HG03103 (cell line): Measurements from ENCODE around the gene SF3B2.
"Not testable (repeated sequence)": the region's sequence is repeated elsewhere in the genome, so short reads cannot be mapped to it uniquely, and the experiment has no call there.

Experiments used
- ATAC-seq: cut with Tn5 transposase; IDR thresholded peaks from one replicate; pipeline ENCODE4 v1.9.1; 2021; ENCODE audit warnings: low read depth; ENCODE audit not compliant: unreplicated experiment

Gene SF3B2

DNA sequence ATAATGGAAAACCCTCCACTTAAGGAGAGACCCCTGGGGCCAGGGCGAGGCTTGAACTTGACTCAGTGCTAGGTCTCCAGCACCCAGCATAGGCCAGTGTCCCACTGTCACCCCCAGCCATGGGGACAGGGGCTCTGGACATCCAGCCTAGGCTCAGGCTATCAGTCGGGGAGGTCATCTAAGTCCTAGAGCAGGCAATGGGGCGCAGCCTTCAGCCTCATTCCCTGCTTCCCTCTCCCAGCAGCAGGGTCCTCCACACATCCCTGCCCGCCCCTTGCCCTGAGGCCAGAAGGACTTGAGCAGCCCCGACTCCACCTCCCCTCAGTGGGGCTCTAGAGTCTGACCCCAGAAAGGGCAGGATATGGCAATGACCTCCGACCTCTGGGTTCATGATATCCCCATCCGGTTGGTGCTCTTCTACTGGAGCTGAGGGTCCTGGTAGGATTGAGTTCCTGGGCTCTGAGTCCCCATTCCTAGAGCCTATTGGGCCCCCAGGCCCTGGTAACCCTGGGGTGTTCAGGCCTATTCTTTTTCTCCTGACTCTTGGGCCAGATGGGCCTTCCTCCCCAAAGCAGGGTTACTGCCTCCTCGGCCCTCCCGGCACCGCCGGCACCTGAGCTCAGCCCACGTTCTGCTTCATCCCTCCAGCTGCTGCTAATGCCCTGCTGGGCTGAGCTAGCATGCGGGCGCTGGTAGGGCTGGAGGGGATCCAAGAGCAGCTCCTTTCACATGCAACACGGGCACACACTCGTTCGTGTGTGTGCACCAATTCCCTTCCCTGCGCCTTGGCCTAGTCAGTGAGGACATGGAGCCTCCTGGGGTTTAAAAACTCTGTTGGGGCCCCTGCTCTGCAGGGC is 36.0 kb upstream of the SF3B2 start:
- ATAC-seq: no peak

DNA sequence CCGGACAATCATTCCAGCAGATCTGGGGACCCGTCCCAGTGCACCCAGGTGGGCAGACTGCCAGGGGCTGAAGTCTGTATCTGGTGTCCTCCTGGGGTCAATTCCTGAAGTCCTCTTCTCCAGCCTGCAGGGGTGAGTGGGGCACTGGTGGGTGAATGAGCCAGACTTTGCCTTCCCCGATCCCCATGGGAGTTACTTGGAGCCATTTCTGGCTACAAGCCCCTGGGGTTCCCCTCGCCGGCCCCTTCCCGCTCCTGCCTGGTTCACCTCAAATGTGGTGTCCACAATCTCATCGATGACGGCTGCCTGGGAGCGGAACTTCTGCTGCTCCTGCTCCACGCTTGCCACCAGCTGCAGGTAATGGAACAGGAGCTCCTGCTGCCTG is 35.4 kb upstream of the SF3B2 start:
- no peak for ATAC-seq

DNA sequence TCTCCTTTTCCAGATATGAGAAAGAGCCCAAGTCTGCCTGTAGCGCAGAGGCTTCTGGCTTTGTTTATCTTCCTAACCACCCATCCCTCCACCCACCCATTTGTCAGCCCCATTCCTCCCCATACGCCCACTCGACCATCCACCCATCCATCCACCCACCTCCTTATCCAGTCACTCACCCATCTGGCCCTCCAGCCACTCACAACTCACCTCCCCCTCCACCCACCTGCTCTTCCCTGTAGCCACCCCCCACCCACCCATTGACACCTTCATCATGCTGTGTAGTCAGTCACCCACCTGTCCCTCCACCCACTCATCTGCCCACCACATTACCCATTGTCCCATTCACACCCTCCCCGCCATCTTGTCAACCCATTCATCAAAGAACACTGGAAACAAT is 34.8 kb upstream of the SF3B2 start:
- ATAC-seq: no peak

DNA sequence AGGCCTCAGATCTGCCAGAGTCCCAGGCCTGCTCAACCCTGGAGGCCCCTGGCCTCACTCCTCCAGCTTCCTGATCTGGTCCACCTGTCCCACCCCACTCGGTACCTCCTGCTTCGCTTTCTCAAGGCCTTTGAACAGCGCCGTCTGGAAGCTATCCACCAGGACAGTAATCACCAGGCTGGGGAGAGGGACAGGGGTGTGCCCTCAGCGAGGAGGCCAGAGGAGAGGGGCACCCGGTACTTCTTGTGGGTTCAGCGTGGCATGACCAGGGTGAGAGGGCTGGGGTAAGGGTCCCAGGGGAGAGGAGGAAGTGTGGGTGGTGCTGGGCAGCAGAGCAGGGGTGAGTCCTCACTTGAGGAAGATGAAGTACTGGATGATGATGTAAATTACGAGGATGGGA is 32.0 kb upstream of the SF3B2 start:
- no peak for ATAC-seq

DNA sequence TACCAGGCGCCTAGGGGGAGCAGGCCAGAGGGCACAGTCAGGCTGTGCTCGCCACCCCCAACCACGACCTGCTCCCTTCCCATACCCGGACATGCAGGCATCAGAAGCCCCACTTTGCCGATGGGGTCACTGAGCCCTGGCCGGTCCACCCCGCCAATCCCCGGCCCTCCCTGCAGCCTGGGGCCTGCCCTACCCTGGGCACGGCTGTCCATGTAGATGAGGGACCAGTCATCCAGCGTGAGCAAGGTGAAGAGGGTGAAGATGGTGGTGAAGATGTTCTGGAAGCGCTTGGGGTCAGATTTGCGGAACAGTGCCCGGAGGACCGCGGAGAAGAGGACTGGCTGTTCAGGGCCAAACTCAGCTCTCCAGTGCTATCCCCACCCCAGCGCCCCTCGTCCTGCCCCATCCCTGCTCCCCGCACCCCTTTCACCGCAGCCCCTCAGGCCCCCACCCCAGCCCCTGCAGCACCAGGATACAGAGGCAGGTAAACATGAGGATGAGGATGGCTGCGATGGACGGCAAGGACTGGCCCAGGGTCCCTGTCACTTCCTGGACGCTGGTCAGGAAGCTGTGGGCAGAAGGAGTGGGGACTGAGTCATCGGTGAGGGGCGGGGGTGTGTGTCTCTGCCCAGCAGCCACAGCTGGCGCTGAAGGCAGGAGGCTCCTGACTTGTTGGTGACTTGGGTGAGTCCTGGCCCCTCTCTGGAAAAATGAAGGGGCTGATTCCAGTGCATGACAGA is 31.4 kb upstream of the SF3B2 start:
- ATAC-seq: no peak

DNA sequence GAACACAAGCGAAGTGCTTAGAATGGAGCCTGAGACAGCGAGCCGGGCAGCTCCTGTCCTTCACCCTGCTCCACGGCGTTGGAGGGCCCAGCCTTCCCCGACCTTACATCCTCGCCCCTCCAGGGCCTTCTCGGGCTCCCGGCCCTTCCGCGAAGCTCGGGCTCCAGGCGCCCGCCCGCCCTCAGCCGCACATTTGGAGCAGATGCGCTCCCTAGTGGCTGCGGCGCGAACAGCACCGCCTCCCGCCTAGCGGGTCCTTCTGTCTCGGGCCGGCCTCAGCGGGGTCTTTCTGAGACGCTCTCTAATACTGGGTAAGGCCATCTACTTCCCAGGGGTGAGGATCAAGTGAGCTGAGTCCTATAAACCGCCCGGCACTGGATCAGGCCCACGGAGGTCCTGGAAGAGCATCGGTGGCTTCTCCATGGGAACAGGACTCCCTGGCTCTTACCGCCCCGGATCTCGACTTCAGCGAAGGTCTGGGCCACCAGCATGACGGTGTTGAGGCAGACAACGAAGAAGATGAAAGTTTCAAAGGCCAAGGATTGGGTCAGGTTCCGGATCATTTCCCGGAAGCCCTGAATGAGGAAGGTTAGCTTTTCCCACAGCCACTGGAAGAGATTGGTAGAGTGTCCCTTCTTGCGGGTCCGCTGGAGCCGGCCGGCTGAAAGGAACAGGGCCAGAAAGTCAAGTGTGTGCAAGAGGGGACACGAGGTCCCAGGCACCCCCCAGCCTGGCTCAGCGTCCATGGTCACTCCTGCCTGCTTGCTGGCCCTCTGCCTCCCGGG is 29.6 kb upstream of the SF3B2 start:
- no peak for ATAC-seq

DNA sequence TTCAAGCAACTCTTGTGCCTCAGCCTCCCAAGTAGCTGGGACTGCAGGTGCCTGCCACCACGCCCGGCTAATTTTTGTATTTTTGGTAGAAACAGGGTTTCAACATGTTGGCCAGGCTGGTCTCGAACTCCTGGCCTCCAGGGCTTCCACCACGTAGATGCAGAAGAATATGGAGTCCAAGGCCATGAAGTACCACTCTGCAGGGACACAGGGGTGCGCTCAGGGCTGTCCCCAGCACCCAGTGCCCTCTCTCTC is 29.1 kb upstream of the SF3B2 start:
- ATAC-seq: not testable (repeated sequence)

DNA sequence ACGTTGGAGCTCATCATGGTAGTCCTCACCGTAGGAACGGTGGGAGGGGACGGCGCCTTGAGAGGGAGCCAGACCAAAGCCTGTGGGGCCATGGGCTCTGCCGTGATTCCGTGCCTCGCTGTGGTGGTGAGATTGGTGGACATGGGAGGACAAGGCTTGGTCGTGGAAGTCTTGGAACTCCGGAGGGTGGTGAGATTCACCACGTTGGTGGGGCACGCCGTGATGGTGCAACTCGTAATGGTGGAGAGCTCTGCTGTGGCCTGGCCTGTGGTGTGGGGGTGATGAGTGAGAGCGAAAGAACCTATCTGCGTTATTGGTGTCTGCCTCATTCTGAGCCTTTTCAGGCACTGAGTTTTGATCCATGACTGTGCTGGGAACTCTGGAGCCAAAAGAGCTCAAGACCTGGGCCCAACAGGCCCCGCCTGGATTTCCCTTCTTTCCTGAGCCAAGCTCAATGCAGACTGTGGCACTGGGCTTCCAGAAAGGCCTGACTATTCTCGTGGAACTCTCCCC is 26.1 kb upstream of the SF3B2 start, which contains the start of gene CATSPER1:
CATSPER1 (minus strand) TSS at position 463 of the 513 bp plus-strand sequence; CDS start at position 363, 100 bp downstream.
- ATAC-seq: no peak

DNA sequence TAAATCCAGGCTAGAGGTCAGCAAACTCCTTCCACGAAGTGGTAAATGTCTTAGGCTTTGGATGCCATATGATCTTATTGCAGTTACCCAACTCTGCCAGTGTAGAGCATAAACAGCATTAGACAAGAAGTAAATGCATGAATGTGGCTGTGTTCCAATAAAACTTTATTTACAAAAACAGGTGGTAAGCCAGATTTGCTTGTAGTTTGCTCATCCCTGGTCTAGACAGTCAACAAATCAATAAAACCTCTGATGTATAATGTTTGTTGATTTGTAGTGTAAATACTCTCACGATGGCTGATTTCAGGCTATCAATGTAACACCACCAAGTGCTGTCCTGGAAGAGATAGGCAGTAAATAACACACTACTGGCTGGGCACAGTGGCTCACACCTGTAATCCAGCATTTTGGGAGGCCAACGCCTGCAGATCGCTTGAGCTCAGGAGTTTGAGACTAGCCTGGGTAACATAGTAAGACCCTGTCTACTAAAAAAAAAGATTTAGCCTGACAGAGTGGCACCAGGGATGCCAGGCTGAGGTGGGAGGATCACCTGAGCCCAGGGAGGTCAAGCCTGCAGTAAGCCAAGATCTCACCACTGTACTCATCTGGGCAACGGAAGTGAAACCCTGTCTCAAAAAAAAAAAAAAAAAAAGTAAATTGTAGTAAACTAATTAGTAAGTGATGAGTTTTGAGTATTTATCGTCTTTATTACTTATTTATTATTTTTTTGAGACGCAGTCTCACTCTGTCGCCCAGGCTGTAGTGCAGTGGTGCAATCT is 19.0 kb upstream of the SF3B2 start:
- ATAC-seq: no peak

DNA sequence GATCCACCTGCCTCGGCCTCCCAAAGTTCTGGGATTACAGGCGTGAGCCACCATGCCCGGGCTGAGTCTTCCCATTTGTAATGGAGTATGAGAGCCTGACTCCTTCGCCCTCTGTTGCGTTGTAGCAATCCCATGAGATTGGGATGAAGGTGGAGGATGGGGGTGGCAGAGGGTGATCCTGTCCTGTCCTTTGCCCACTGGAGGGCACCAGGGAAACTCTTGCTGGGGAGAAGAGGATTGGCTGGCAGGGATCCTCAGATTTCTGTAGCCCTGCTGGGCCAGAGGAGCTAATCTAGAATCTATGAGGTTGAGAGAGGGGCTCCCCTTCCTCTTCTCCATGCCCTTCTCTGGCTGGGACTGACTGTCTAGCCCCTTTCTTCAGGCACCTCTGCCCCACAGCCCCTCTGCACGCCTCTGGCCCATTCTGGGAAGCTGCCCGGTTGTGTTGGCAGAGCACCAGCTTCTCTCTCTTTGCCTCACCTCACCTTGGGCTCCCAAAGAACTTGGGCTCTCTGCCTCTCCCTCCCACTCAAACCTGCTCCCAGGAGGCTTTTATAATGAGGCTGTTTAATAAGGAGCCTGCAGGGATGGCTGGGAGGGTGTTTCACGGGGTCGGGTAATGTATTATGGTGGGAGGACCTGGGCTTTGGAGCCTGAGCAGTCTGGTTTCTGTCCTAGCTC is 16.4 kb upstream of the SF3B2 start:
- no peak for ATAC-seq

DNA sequence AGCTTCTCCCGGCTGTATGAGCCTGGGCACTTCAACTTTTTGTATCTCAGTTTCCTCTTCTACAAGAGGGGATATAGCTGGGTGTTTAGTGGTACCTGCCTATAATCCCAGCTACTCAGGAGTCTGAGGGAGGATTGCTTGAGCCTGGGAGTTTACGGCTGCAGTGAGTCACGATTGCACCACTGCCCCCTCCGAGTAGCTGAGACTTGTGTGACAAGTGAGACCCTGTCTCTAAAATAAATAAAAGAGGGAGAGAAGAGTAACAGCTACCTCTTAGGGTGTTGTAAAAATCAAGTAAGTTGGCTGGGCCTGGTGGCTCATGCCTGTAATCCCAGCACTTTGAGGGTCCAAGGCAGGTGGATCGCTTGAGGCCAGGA is 15.8 kb upstream of the SF3B2 start:
- no peak for ATAC-seq

DNA sequence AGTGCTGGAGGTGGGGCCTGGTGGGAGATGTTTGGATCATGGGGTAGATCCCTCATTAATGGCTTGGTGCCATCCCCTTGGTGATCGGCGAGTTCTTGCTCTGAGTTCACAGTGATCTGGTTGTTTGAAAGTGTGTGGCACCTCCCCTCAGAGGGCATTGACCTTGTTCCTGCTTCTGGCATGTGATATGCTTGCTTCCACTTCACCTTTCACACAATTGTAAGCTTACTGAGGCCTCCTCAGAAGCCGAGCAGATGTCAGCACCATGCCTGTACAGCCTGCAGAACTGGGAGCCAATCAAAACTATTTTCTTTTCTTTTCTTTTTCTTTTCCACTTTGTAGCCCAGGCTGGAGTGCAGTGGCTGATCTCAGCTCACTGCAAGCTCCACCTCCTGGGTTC is 14.8 kb upstream of the SF3B2 start:
- no peak for ATAC-seq

DNA sequence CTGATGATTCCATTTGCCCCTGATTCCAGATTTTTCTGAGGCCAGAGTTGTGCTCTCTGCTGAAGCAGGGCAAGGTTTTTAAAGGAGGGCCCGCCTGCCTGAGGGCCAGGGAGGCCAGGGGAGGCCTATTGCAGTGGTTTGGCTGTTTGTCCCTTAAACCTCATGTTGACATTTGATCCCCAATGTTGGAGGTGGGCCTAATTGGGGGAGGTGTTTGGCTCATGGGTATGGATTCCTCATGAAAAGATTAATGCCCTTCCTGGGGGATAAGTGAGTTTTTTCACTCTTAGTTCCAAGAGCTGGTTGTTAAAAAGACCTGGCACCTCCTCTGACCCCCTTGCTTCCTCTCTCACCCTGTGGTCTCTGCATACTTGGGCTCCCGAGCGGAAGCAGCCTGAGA is 12.4 kb upstream of the SF3B2 start:
- ATAC-seq: no peak

DNA sequence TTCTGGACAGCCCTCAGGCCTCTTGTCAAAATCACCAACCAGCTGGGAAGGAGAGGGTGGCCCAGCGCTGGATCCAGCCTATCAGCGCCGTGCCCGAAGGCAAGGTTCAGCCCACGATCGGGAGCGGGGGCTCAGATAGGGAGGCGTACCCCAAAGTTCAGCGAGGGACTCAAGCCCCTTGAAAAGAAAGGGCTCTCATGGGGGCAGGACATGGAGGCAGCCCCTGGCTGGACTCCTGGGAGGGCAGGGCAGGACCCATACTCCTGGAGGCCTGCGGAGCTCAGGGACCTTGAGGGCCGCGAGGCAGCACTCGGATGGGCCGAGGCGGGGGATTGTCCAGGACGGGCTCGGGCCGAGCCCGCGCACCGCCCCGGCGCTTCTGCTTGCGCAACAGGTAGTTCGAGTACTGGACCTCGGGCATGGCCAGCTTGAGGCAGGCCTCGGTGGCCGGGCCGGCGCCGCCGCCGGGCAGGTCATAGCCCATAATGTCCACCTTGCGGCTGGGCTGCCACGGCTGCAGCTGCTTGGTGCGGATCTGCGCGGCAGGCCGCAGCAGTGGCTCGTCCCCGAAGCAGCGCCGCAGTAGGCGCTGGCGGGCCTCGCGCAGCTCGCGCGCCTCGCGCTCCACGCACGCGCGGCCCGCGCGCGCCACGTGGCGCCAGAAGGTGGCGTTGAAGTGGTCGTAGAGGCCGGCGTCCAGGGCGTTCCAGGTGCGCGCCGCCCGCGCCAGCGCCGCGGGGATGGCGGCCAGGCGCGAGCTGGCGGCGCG is 9.8 kb upstream of the SF3B2 start:
- ATAC-seq: no peak

DNA sequence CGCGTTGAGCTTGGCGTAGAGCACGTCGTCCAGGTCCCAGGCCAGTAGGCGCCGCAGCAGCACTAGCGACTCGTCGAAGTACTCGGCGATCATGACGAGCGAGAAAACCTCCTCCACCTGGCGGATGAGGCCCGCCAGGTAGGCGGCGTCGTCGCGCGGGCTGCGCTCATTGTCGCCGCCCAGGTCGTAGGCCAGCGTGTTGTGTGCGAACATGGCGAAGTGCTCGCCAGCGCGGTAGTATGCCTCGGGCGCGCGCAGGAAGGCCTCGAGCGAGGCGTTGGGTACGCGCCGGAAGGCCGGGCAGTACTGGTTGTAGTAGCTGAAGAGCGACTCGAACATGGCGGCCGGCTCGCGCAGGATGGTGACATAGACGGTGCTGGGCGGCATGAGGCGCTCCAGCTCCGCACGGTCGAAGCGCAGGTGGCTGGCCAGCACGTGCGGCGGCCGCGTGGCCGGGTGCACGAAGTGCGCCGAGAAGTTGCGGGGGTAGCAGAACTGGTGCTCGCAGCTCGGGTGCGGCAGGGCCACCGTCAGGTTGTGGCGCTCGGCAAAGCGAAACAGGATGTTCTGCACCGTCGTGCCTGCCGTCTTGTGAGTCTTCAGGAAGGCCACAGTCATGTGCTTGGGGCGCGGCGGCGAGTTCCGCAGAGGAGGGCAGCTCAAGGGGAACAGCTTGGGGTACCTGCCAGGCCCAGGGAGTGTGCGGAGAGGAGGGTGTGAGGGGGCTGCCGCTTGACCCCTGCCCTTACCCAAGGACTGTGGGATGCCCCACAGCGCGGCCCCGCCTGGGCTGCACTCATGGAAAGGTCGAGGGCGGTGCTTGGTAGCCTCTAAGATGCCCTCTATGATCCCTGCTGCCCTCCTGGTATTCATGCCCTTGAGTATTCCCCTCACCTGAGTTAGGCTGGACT is 8.9 kb upstream of the SF3B2 start:
- ATAC-seq: no peak

DNA sequence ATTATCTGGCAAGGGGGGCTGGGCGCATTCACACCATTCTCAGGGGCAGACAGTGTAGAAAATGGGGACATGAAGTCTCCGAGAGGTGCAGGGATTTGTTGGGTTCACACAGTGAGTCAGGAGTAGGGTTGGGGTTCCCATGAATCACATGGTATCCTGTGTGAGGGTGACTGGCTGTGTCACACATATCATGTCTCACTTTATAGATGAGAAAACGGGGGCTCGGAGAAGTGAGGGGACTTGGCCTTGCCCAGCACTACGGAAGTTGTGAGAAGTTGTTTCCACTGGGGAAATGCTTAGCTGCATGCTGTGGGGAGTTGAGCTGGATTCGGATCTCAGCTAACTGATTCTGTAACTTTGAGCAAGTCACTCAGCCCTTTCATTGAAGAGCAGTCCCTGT is 7.4 kb upstream of the SF3B2 start:
- ATAC-seq: no peak

DNA sequence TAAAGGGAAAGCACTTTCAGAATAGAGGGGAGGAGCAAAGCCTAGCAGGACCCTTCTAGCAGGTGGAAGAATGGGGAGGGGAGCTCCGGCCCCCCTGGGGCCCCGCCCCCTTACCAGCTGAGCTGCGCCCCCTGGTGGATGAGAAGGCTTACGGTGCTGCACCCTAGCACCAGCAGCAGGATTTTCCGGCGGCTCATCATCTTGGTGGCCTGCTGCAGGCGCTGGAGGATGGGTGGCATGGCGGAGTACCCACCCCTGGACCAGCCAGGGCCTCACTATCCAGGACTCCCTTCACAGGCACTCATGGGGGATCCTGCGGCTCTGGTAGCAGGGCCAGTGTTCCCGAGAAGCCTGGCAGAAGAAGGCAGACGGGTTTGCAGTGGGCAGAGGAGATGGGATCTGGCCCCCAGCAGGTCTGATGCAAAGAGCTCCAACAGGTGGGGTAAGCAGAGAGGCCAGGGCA is 7.0 kb upstream of the SF3B2 start:
- ATAC-seq: no peak

DNA sequence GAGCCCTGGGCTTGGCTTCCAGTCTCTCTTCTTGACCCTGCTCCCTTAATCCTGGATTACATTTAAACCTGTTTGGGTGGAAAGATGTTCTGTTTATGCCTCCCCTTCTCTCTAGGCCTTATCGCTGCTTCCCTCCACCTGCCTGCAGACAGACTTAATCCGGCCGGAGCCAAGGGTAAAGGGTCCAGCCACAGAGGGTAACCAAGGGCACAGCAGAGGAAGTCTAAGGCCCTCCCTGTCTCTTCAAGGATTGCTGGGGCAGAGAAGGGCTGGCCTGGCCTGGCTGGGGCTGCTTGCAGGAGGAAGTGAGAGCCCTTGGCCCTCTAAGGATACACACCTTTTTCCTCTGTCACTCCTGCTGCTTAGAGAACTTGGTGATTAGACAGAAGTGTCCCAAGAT is 5.3 kb upstream of the SF3B2 start:
- ATAC-seq: no peak
